ENCODE measurements around the gene KHDC4.

GRCh38 chr1:155890251-155890650, 44.0 kb downstream of the KHDC4 start:
- TF ChIP-seq, protein P1, sequence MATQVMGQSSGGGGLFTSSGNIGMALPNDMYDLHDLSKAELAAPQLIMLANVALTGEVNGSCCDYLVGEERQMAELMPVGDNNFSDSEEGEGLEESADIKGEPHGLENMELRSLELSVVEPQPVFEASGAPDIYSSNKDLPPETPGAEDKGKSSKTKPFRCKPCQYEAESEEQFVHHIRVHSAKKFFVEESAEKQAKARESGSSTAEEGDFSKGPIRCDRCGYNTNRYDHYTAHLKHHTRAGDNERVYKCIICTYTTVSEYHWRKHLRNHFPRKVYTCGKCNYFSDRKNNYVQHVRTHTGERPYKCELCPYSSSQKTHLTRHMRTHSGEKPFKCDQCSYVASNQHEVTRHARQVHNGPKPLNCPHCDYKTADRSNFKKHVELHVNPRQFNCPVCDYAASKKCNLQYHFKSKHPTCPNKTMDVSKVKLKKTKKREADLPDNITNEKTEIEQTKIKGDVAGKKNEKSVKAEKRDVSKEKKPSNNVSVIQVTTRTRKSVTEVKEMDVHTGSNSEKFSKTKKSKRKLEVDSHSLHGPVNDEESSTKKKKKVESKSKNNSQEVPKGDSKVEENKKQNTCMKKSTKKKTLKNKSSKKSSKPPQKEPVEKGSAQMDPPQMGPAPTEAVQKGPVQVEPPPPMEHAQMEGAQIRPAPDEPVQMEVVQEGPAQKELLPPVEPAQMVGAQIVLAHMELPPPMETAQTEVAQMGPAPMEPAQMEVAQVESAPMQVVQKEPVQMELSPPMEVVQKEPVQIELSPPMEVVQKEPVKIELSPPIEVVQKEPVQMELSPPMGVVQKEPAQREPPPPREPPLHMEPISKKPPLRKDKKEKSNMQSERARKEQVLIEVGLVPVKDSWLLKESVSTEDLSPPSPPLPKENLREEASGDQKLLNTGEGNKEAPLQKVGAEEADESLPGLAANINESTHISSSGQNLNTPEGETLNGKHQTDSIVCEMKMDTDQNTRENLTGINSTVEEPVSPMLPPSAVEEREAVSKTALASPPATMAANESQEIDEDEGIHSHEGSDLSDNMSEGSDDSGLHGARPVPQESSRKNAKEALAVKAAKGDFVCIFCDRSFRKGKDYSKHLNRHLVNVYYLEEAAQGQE (IDR thresholded peaks at IDR 0.05; ENCODE audit: low read depth, low read length), result no peak
- TF ChIP-seq, protein P2, sequence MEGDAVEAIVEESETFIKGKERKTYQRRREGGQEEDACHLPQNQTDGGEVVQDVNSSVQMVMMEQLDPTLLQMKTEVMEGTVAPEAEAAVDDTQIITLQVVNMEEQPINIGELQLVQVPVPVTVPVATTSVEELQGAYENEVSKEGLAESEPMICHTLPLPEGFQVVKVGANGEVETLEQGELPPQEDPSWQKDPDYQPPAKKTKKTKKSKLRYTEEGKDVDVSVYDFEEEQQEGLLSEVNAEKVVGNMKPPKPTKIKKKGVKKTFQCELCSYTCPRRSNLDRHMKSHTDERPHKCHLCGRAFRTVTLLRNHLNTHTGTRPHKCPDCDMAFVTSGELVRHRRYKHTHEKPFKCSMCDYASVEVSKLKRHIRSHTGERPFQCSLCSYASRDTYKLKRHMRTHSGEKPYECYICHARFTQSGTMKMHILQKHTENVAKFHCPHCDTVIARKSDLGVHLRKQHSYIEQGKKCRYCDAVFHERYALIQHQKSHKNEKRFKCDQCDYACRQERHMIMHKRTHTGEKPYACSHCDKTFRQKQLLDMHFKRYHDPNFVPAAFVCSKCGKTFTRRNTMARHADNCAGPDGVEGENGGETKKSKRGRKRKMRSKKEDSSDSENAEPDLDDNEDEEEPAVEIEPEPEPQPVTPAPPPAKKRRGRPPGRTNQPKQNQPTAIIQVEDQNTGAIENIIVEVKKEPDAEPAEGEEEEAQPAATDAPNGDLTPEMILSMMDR (IDR thresholded peaks at IDR 0.05 in 2 of 3, conservative IDR thresholded peaks at IDR 0.05 in 1 of 3; ENCODE audit: control insufficient read depth in 2 of 3, extremely low read depth in 1 of 3, insufficient read depth in 1 of 3, low read depth in 3 of 3, low read length in 3 of 3), result no peak
- TF ChIP-seq KAT2A (conservative IDR thresholded peaks at IDR 0.05; ENCODE audit: control insufficient read depth, low read depth, low read length) (no peak), ZBTB4 (CRISPR knock-in tag; IDR thresholded peaks at IDR 0.05) (no peak), MAX (IDR thresholded peaks at IDR 0.05; ENCODE audit: low read depth, low read length) (no peak)
